HEK293T (cell line): ENCODE results near the gene STIP1.

Experiments
- ARNT ChIP-seq: fragments of 450-650 bp; IDR thresholded peaks from 2 replicates; pipeline ENCODE4 v1.6.1; 2017; ENCODE audit warnings: mild to moderate bottlenecking
- BHLHE40 ChIP-seq: fragments of 450-650 bp; IDR thresholded peaks from 2 replicates; pipeline ENCODE4 v1.6.1; 2016; ENCODE audit warnings: mild to moderate bottlenecking, moderate library complexity, borderline replicate concordance
- CTBP1 ChIP-seq: fragments of 450-650 bp; IDR thresholded peaks from 2 replicates; pipeline ENCODE4 v1.6.1; 2016; ENCODE audit warnings: borderline replicate concordance
- FOXA1 ChIP-seq: fragments of 450-650 bp; IDR thresholded peaks from 2 replicates; pipeline ENCODE4 v1.6.1; 2016; ENCODE audit warnings: mild to moderate bottlenecking
- FOXK2 ChIP-seq: fragments of 450-650 bp; IDR thresholded peaks from 2 replicates; pipeline ENCODE4 v1.6.1; 2016; ENCODE audit warnings: mild to moderate bottlenecking
- FOXM1 ChIP-seq: fragments of 450-650 bp; IDR thresholded peaks from 2 replicates; pipeline ENCODE4 v1.6.1; 2017; ENCODE audit warnings: mild to moderate bottlenecking, borderline replicate concordance
- LEF1 ChIP-seq: fragments of 450-650 bp; IDR thresholded peaks from 2 replicates; pipeline ENCODE4 v1.6.1; 2017; ENCODE audit warnings: mild to moderate bottlenecking, borderline replicate concordance
- NFRKB ChIP-seq: fragments of 450-650 bp; IDR thresholded peaks from 2 replicates; pipeline ENCODE4 v1.6.1; 2016; ENCODE audit warnings: mild to moderate bottlenecking, moderate library complexity
- PKNOX1 ChIP-seq: fragments of 450-650 bp; IDR thresholded peaks from 2 replicates; pipeline ENCODE4 v1.6.1; 2016
- SP1 ChIP-seq: fragments of 450-650 bp; IDR thresholded peaks from 2 replicates; pipeline ENCODE4 v1.6.1; 2017
- SUZ12 ChIP-seq: fragments of 450-650 bp; IDR thresholded peaks from 2 replicates; pipeline ENCODE4 v1.6.1; 2016; ENCODE audit warnings: mild to moderate bottlenecking
- TARDBP ChIP-seq: fragments of 450-650 bp; IDR thresholded peaks from 2 replicates; pipeline ENCODE4 v1.6.1; 2016
- ZNF384 ChIP-seq: fragments of 450-650 bp; IDR thresholded peaks from 2 replicates; pipeline ENCODE4 v1.6.1; 2016

DNA sequence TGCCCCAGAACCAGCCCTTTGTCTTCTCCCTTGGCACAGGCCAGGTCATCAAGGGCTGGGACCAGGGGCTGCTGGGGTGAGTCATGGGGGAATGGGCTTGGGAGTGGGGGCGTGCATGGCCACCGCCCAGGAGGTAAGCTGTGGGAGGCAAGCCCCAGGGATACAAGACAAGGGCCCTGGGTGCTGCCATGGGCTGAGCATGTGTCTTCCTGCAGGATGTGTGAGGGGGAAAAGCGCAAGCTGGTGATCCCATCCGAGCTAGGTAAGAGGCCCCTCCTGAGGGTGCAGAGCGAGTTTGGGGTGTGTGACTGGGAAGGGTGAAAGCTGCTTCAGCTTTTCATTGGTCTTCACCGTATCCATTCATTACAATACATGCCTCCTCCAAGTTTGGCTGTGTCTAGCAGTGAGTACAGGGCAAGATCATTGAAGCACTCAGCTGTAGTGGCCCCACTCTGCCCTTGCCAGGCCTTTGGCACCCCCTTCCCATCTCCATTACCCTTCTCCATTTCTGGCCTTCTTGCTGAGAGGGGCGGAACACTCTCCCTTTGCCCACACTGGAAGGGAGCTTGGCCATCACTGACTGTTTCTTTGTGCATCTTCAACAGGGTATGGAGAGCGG is 57.4 kb downstream of the STIP1 start:
- TF ChIP-seq ZNF384 (no peak), TARDBP (no peak), SUZ12 (no peak), LEF1 (no peak), FOXM1 (no peak), PKNOX1 (no peak), NFRKB (no peak), BHLHE40 (no peak), SP1 (no peak), FOXK2 (no peak), ARNT (no peak), FOXA1 (no peak), CTBP1 (no peak)
